Stimulated activated CD4-positive, alpha-beta T cell treated with anti-CD3 and anti-CD28 coated beads, Interleukin-12 subunit alpha, Interleukin-12 subunit beta, amount 100 ng/mL, for 48 hours (primary cell): Measurements from ENCODE around the gene PARP12.

ENCODE experiments used
- DNase-seq, 3 donors: peaks; one replicate each; pipeline ENCODE4 v3.0.0-alpha.2; 2020; ENCODE audit warnings: low read depth in 2 of 3, low spot score in 1 of 3

PARP12 gene

DNA sequence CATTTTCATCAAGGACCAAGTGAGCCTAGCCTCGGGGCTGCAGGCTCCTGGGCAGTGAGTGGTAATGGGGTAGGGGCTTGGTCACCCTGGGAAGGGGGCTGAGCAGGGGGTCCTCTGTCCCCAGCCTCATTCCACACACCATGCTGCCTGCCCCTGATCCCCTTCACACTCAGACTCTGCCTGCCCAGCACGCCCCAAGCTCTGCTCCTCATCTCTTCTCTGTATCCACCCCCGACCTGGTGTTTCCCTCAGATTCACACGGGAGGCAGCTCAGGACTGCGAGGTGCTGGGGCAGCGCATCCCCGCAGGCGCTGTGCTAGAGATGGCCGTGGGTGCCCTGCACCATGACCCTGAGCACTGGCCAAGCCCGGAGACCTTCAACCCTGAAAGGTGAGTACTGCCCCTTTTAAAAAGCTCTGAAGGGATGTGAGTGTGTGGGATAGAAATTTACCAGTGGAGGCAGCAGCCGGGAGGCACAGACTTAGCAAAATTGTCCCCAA, 47.2 kb downstream of the PARP12 start:
- no peak for DNase-seq

DNA sequence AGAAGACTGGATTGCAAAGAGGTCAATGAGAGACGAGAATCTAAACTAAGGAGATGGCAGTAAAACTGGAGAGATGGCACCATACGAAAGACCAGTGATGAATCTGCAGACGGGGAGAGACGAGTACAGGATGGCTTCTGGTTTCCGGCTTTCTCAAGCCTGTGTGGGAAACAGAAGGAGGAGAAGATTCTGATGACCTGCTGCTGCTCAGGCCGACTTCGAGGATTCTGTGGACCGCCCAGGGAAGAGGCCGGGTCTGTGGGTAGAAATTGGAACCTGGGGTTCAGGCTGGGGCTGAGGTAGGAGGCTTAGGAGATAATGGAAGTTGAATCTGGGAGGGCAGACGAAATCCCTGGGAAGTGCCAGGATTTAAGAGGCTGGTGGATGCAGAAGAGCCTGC, 48.6 kb downstream of the PARP12 start:
- no peak for DNase-seq

DNA sequence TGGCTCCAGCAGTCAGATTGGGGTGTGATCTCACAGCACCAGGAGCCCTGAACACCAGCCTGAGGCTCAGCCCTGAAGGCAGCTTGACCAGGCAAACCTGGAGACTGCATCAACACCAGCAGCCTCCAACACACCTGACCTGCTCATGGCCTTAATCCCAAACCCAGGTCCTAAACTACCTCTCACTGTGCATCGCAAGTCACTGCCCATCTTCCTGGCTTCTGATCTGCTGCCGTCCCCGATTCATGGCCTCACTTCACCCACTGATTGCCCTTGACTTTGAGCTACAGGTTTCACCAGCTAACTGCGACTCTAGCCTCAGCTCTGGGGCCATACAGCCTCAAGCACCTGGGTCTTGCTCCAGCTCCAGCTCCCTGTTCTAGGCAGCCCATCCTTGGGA, 49.1 kb downstream of the PARP12 start:
- no peak for DNase-seq

DNA sequence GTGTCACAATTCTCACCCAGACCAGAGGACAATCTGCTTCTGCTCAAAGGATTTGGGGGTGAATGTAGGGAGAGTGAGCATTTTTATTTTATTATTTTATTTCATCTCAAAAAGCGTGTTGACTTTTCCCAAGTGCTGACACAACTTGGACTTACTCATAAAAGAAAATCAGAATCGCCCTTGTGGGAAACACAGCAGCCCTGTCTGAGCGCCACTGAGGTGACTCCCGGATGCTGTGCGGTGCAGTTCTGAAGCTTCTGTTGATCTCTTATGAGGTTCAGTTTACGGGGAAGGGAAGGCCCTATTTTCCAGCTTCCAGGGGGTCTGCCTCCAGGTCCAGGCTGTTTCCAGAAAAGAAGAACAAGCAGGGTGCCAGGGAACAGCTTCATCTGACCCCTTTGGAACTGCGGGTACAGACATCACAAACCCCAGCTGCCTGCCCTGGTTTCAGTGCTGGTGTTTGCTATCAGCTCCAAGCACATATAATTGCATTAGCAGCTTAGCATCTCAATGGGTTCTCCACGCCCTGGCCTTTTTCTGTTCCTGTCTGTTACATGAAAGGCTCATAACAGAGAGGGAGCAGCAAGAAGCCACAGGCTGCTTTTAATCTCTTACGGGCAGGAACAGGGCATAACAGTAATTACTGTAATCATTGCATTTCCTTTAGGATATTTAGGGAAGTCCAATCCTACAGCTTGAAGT, 52.4 kb downstream of the PARP12 start:
- no peak for DNase-seq

DNA sequence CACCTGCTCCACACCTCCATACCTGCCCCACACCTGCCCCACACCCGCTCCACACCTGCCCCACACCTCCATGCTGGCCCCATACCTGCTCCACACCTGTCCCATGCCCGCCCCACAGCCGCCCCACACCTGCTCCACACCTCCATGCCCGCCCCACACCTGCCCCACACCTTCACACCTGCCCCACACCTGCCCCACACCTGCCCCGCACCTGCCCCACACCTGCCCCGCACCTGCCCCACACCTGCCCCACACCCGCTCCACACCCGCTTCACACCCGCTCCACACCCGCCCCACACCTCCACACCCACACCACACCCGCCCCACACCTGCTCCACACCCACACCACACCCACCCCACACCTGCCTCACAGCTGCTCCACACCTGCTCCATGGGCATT, 53.0 kb downstream of the PARP12 start:
- no peak for DNase-seq

DNA sequence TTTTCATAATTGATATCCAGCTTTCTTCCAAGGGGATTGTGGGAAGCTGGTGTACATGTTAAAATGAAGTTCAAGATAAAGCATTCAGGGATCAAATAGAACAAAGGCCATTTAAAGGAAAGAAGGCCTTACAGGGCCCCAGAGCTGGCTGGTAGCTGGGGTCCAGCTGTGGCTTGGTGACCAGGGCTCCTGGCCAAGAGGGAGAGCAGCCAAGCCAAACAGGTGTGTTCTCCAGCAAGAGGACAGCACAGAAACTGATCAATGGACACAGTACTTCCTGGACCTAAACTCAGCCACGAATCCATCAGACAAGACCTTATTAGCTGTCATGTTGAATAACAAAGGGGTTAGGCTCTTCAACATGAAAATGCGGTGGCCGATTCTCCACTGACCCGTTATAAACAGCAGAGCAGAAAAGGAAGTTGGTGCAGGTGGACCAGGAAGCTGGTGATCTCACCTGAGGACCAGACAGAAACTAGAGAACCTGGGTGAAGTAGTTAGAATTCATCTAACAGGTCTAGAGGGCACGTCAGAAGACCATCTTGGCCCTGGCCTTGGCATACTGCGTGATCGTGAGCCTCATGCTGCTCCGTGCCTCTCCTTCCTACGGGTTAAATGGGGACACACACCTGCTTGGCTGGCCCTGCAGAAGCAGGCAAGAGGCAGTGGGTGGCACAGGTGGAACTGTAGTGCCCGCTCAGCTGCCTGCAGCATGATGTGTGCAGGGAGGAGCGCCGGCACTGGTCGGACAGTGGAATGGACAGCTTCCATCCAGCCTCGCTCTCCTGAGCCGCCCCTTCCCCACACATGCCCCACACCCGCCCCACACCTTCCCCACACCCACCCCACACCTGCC, 53.8 kb downstream of the PARP12 start:
- DNase-seq = no peak

DNA sequence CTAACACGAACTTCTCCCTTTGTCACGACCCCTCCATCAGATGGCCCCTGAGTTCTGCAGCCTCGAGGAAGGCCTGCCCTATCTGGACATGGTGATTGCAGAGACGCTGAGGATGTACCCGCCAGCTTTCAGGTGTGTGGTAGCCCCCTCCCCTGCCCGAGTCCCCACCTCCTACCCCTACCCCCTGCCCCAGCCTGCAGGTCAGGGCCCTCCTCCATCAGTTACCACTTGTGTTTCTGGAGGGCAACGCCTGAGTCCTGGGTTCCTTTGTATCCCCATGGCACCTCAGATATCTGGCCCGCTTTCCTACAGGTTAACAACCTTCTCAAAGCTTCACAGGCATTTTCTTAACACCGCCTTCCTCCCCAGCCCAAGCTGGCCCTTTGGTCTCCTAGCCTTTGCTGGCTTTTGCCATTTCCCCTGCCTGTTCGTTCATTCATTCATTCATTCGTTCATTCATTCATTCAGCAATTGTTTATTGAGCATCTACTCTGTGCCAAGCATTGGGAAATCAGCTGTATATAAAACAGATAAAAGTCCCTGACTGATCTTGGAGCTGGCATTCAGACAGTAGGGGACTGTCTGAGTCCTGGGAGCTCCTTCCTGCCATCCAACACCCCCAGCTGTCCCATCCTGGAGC, 55.6 kb downstream of the PARP12 start:
- DNase-seq = no peak

DNA sequence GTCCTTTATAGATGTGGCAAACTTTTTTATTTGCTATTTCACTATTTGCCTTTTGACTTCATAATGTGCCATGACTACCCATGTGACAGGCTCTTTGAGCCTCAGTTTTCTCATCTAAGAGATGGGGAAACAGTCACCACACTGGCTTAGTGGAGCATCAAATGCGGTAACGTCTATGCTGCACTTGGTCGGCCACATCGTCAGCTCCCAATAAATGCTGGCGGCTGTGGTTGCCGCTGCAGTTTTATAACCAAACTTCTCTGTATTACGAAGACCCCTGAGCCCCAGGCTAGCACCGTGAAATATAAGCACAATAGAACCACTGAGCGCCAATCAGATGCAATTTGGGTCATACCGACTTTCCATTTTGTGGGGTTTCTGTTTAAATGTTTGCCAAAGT, 56.2 kb downstream of the PARP12 start:
- DNase-seq = no peak

DNA sequence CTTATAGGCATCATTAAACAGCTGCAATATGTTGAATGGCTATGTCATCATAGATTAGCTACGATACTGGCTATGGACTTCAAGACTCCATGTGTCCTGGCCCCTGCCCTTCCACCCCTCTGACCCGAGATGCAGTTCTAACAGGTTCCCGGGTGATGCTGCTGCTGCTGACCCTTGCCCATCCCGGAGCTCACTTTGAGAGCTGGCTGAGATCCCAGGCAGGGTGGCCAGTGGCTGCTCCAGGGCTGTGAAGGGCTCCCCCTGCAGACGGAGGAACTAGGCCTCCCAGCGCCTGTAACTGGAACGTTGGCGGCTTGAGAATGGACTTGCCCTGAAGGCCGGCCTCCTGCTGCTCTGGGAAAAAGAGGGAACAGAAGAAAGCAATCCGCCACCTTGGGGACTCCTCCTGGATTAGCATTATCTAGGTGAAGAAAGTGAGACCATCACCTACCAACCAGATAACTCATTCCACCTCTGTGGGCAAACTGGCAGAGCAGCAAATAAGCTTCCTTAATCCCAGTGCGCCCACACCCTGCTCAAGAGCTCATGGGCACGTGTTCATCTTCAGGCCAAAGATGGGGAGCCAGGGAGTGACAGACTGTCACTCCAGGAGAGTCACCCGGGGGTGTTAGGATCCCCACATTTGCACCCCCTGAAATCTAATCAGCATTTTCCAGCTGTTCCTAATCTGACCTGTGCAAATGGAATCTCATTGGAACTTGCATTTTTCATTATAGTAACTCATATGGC, 56.8 kb downstream of the PARP12 start:
- no peak for DNase-seq

DNA sequence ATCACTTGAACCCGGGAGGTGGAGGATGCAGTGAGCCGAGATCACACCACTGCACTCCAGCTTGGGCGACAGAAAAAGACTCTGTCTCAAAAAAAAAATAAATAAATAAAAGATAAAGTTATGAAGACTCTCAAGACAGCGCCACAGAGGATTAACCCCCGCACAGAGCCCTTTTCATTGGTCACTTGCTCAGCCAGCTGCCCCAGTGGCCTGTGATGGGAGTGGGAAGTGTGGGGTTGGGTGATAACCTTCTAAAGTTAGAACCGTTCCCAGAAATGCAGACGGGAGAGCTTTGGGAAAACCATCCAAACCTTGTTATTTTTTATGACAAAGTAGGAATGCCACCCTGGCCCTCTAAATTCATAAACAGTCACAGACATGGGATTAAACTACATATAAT, 57.4 kb downstream of the PARP12 start:
- no peak for DNase-seq

DNA sequence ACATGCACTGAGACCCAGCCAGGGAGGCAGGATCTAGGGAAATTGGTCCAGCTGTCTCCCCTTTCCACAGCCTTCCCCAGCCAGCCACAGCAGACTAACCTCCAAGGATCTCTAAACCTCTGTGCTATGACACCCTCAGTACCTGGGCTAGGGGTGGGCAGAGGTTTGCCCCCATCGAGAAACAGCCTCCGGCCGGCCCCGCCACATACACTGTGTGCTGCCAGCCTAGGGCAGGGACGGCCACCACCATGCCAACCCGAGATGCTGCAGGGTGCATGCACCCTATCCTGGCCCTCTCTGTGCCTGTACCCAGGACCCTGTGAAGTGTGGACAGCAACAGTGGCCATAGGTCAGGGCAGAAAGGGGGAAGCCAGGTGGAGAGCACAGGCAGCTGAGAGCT, 58.1 kb downstream of the PARP12 start:
- DNase-seq = no peak

DNA sequence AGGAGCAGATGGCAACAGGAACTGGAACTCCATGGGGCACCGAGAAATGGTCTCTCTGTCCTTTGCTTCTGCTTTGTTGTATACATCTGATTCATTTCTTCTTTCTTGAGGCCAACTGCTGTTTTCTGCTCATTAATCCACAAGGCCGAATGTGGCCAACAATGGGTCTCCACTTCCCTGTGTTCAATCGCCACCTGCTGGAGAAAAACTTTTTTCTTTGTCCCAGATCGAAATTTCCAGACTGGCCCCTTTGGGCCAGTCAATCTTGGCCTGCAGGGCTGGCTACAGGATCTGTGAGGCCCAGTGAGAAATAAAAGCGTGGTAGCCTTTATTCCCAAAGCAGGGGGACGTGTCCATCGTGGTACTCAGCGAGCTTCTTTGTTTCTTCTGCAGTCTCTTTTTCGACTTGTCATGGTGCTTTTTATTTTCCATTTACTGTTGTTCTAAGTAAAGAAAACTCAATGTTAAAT, 58.8 kb downstream of the PARP12 start:
- DNase-seq = peak; percentile 8 to 49 (median 11)

DNA sequence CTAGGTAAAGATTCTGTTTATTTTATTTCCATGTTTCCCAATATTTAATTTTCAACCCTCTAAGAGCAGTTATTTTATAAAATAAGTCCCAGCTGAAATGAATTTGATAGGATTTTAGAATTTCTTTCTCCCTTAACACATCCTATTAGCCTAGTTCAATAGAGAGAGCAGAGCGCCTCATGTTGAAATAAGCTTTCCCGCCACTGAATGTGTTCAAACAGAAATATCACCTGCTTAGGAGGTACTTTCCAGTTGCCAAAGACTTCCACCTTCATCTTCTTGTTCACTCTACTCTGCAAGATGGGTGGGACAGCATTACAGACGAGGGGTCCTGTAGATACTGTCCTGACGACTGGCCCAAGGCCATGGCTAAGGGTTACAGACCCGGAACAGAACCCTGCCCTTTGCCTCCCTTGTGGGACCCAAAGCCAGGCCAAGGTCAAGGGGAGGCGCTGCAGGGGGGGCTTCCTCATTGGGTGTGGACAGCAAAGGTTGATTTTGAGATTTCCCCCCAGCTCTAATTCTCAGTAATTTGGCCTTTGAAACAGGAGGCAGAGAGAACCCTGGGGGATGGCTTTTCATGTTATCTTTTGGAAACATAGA, 62.0 kb downstream of the PARP12 start:
- DNase-seq = no peak

DNA sequence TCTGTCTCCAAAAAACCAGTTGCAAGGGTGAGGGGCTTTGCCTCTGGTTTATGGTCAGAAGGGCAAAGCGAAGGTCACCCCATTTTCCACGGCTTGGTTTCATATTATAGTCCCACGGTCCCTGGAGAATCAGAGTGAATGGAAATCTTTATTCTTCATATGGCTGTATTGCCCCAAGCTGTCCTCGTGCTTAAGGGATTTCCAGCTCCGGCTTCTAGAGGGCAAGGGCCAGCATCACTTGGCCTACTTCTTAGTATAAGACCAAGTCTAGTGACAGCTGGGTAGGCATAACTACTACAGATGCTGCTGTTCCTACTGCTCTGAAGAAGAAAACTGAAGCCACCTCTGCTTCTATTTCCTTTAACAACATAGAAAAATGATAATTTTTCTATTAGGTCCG, 63.2 kb downstream of the PARP12 start:
- DNase-seq = no peak

DNA sequence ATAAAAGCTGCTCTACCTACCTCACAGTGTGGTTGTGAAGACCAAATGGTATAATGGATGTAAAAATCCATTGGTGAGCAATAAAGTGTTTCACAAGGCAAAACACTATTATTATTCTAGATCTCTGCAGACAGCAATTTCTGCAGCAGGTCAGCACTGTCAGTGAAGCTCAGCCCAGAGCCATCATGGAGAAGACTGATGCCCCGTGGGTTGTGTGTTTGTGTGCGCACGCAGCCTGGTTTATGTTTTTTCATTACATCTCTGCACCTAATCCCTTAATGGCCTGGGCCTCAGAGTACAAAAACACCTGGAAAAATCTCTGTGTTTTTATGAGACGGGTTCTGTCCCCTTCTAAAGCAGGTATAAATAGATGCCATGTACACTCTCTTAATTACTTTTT, 64.2 kb downstream of the PARP12 start:
- no peak for DNase-seq

DNA sequence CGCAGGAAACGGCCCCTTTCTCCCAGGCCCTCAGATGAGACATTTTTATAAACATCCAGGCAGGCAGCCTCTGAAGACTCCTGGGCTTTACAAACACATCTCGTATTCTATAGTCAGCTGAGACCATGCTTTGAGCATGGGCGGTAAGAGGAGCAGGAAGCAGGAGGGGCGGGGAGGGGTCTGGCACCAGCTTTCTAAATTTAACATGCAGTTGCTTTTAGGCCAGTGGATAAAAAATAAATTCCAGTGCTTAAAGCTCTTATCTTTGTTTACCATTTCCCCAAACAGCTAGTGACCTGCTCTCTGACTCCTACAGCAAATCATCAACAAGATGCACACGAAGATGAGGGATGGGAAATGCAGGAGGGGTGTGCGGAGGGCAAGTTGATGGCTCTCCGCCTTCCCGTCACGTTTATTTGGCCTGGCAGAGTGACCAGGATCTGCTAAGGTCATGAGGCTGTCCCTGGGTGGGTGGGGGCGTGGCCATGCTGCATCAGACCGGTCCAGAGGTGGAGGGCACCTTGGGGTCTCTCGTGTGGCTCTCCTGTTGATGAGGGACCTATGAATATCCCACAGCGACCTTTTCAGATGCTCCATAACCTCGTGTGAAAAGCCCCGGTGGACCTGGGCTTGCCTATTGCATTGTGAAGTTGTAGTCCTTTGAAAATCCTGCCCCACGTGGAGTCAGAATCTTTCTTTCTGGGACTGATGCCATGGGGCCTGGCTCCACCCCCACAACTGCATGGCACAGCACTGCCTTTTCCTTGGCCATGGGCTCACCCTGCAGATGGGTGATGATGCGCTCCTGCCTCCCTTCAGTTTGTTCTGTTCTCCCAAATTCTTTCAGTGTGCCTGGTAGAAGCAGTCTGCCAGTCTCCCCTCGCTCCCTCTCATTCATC, 67.5 kb downstream of the PARP12 start:
- DNase-seq = no peak

DNA sequence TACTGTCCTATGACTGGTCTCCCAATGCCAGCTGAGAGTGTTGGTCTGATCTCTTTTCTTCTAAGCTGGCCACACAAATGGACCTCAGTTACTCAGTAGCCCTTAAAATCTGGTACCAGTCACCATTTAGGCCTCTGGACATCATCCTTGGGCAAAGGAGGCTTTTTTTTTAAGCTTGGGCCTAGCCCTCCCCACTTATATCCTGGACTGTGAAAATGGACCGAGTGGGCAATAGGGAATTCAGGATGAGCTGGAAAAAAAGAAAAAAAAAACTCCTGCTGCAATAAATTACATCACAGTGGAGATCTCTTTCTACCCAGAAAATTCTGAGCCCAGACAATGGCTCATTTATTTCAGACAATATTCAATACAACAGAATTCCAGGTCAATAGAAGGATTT, 68.4 kb downstream of the PARP12 start:
- DNase-seq = no peak

DNA sequence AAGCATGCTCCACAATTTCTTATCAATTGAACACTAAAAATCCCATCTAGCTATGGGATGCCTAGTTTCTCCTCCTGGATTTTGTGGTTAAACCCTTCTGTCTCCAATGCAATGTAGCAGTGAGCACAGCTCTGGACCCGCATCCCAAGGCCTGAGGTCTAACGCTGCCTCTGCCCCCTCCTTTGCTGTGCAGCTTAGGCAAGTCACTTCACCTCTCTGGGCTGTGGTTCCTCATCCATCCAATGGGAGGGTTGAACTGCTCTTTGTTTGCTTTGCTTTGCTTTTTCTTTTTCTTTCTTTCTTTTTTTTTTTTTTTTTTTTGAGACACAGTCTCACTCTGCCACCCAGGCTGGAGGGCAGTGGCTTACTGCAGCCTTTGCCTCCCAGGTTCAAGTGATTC, 69.2 kb downstream of the PARP12 start:
- DNase-seq = no peak

DNA sequence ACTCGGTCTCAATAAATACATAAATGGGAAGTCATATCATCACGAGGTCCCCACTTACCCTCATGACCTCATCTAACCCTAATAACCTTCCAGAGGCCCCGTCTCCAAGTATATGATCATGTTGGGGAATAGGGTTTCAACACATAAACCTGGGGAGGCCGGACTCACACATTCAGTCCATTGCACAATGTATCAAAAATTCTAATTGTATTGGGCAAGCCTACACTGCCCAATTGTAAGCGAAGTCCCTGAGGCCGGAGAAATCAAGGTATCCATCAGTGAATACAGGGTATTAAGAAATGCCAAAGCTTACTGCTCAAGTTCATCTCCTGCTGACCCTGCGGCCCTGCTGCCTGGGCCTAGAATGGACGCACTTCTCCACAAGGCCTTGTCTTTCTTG, 69.6 kb downstream of the PARP12 start:
- no peak for DNase-seq
